Panc1 (cell line): ENCODE measurements around the gene ZBTB12. TPM values are rescaled to one million over a fixed set of nuclear protein-coding genes. Genes with fewer than 3 reads are reported as not detected.

Experiments used
- ATAC-seq: fragments of 200-7000 bp; cut with Tn5 transposase; 2 replicates; pipeline ENCODE4 v1.9.1; 2020; ENCODE audit warnings: mild to moderate bottlenecking, moderate library complexity
- BruUV-seq: library from RNA; stranded (reverse); fragments of 400-500 nt; replicated peaks from 2 replicates; lab custom pipeline; 2021; lab: Mats Ljungman, UMichigan
- CTCF ChIA-PET: fragments of 300-600 bp; sonication (Branson Sonifier 250); formaldehyde crosslinking; loops from one replicate; lab custom pipeline; 2022; ENCODE audit warnings: antibody characterized with exemption; lab: Charles Lee
- POLR2A ChIA-PET: fragments of 300-600 bp; sonication (Branson Sonifier 250); formaldehyde crosslinking; loops from one replicate; lab custom pipeline; 2022; ENCODE audit warnings: antibody characterized with exemption; lab: Charles Lee
- DNase-seq: peaks from one replicate; pipeline ENCODE4 v3.0.0-alpha.2; 2010; ENCODE audit warnings: low read depth, low spot score
- H3K27ac ChIP-seq: 2 replicates; pipeline ENCODE4 v1.5.1; 2011; ENCODE audit warnings: mild to moderate bottlenecking, low read length, inconsistent platforms
- H3K27me3 ChIP-seq: fragments of 200-500 bp; sonication (Bioruptor generic); 2 replicates; pipeline ENCODE4 v1.6.0; 2014; ENCODE audit warnings: low read length, inconsistent platforms; ENCODE audit not compliant: control insufficient read depth, insufficient read depth
- H3K36me3 ChIP-seq: fragments of 200-500 bp; sonication (Bioruptor generic); 2 replicates; pipeline ENCODE4 v1.5.1; 2014; ENCODE audit warnings: inconsistent platforms, mild to moderate bottlenecking, low read length, moderate library complexity; ENCODE audit not compliant: control insufficient read depth, insufficient read depth
- H3K4me1 ChIP-seq: 2 replicates; pipeline ENCODE4 v1.5.1; 2011; ENCODE audit warnings: inconsistent platforms, mild to moderate bottlenecking, low read length, moderate library complexity; ENCODE audit not compliant: control insufficient read depth, insufficient read depth
- H3K4me3 ChIP-seq, 2 experiments: 2 replicates each; pipeline ENCODE4 v1.5.1; 2011 to 2012; ENCODE audit warnings: low read depth in 2 of 2, low read length in 2 of 2, mild to moderate bottlenecking in 2 of 2, inconsistent platforms in 1 of 2, moderate library complexity in 1 of 2
- H3K9me3 ChIP-seq: fragments of 200-500 bp; sonication (Bioruptor generic); 2 replicates; pipeline ENCODE4 v1.5.1; 2014; ENCODE audit warnings: low read depth, mild to moderate bottlenecking, inconsistent platforms, low read length, moderate library complexity; ENCODE audit not compliant: control insufficient read depth, insufficient read depth
- POLR2AphosphoS5 ChIP-seq: IDR thresholded peaks from 2 replicates; pipeline ENCODE4 v1.6.1; 2012; ENCODE audit warnings: mild to moderate bottlenecking, low read depth, low read length, moderate library complexity
- SIN3A ChIP-seq: IDR thresholded peaks from 2 replicates; pipeline ENCODE4 v1.6.1; 2012; ENCODE audit warnings: low read depth, mild to moderate bottlenecking, low read length, moderate library complexity, borderline replicate concordance; ENCODE audit not compliant: insufficient read depth
- TCF7L2 ChIP-seq: IDR thresholded peaks from 2 replicates; pipeline ENCODE4 v1.6.1; 2011; ENCODE audit warnings: mild to moderate bottlenecking, low read depth, low read length, inconsistent platforms
- in situ Hi-C: cut with HindIII; loops from 2 replicates; pipeline ENCODE4 v1.10.0; 2016; ENCODE audit warnings: low sequenced_read_pairs, low pct_unique_long_range_greater_than_20kb
- intact Hi-C: fragments of 100-400 bp; cut with micrococcal nuclease; formaldehyde crosslinking; loops from one replicate; pipeline ENCODE4 v1.10.0; 2022; ENCODE audit not compliant: unreplicated experiment
- total RNA-seq: library from RNA; stranded (reverse); gene quantifications from one replicate; pipeline ENCODE4 v1.2.1, GENCODE V29; 2021; ENCODE audit not compliant: unreplicated experiment
- TF ChIP-seq, protein P1 (sequence below): fragments of 450-650 bp; IDR thresholded peaks from 2 replicates; pipeline ENCODE4 v1.5.1; 2017; ENCODE audit warnings: mild to moderate bottlenecking
- TF ChIP-seq, protein P2 (sequence below), 2 experiments: IDR thresholded peaks; 2 replicates each; pipeline ENCODE4 v1.6.1; 2011 to 2012; ENCODE audit warnings: low read depth in 2 of 2, control low read depth in 1 of 2, low read length in 1 of 2, mild to moderate bottlenecking in 1 of 2, moderate library complexity in 1 of 2; ENCODE audit not compliant: insufficient read depth in 1 of 2

Gene ZBTB12
- total RNA-seq, 1 experiment from 2014 or later: 9.4 TPM

GRCh38 chr6:31871046-31871659 lies 30.7 kb downstream of the ZBTB12 start:
- H3K27ac ChIP-seq: peak overlapping the region; percentile 62
- in situ Hi-C loops: no loop called here
- CTCF ChIA-PET: interaction anchor here (0.6 kb wide), 1 partner anchor 14 kb away, joined by 4 read pairs; no protein-coding TSS in a partner anchor
- TF ChIP-seq, protein P1, sequence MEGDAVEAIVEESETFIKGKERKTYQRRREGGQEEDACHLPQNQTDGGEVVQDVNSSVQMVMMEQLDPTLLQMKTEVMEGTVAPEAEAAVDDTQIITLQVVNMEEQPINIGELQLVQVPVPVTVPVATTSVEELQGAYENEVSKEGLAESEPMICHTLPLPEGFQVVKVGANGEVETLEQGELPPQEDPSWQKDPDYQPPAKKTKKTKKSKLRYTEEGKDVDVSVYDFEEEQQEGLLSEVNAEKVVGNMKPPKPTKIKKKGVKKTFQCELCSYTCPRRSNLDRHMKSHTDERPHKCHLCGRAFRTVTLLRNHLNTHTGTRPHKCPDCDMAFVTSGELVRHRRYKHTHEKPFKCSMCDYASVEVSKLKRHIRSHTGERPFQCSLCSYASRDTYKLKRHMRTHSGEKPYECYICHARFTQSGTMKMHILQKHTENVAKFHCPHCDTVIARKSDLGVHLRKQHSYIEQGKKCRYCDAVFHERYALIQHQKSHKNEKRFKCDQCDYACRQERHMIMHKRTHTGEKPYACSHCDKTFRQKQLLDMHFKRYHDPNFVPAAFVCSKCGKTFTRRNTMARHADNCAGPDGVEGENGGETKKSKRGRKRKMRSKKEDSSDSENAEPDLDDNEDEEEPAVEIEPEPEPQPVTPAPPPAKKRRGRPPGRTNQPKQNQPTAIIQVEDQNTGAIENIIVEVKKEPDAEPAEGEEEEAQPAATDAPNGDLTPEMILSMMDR: no peak
- TF ChIP-seq TCF7L2: no peak
- TF ChIP-seq POLR2AphosphoS5: no peak
- TF ChIP-seq, protein P2, sequence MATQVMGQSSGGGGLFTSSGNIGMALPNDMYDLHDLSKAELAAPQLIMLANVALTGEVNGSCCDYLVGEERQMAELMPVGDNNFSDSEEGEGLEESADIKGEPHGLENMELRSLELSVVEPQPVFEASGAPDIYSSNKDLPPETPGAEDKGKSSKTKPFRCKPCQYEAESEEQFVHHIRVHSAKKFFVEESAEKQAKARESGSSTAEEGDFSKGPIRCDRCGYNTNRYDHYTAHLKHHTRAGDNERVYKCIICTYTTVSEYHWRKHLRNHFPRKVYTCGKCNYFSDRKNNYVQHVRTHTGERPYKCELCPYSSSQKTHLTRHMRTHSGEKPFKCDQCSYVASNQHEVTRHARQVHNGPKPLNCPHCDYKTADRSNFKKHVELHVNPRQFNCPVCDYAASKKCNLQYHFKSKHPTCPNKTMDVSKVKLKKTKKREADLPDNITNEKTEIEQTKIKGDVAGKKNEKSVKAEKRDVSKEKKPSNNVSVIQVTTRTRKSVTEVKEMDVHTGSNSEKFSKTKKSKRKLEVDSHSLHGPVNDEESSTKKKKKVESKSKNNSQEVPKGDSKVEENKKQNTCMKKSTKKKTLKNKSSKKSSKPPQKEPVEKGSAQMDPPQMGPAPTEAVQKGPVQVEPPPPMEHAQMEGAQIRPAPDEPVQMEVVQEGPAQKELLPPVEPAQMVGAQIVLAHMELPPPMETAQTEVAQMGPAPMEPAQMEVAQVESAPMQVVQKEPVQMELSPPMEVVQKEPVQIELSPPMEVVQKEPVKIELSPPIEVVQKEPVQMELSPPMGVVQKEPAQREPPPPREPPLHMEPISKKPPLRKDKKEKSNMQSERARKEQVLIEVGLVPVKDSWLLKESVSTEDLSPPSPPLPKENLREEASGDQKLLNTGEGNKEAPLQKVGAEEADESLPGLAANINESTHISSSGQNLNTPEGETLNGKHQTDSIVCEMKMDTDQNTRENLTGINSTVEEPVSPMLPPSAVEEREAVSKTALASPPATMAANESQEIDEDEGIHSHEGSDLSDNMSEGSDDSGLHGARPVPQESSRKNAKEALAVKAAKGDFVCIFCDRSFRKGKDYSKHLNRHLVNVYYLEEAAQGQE (IDR thresholded peaks at IDR 0.05; ENCODE audit: insufficient read depth in 1 of 2, low read depth in 2 of 2, low read length in 1 of 2): no peak
- no peak for TF ChIP-seq SIN3A
- intact Hi-C loops: no loop called here
- POLR2A ChIA-PET: no interaction called here
- no peak for ATAC-seq
- no peaks in the 10 kb centered on the region for H3K36me3 ChIP-seq
- H3K9me3 ChIP-seq: no peaks in the 10 kb centered on the region
- no peak for DNase-seq
- no peak overlapping the region for H3K4me3 ChIP-seq
- no peaks in the 10 kb centered on the region for H3K27me3 ChIP-seq
- peaks cover 36% of the 10 kb centered on the region for H3K4me1 ChIP-seq
- BruUV-seq: no TSS peak

- peak overlapping the region; percentile 62 for H3K27ac ChIP-seq
- DNase-seq (no peak), ATAC-seq (peak; percentile 27; the same call in 1 of the 2 replicates)
- no peaks in the 10 kb centered on the region for H3K9me3 ChIP-seq
- H3K4me3 ChIP-seq: no peak overlapping the region
- no peaks in the 10 kb centered on the region for H3K36me3 ChIP-seq
- no TSS peak for BruUV-seq
- ChIA-PET CTCF (interaction anchor here (0.6 kb wide), 1 partner anchor 14 kb away, joined by 4 read pairs; no protein-coding TSS in a partner anchor), POLR2A (no interaction called here)
- intact Hi-C loops (no loop called here), in situ Hi-C loops (no loop called here)
- H3K27me3 ChIP-seq: no peaks in the 10 kb centered on the region
- H3K4me1 ChIP-seq: peaks cover 38% of the 10 kb centered on the region
- no peak for TF ChIP-seq SIN3A
- TF ChIP-seq, protein P1: no peak
- no peak for TF ChIP-seq TCF7L2
- no peak for TF ChIP-seq POLR2AphosphoS5
- TF ChIP-seq, protein P2 (IDR thresholded peaks at IDR 0.05; ENCODE audit: insufficient read depth in 1 of 2, low read depth in 2 of 2, low read length in 1 of 2): no peak
Observed at GRCh38 chr6:31870385-31870921, 31.4 kb downstream of the ZBTB12 start.
